Kidney (tissue), 22 donors: ENCODE data around the gene METTL8. TPM values are rescaled to one million over a fixed set of nuclear protein-coding genes. Genes with fewer than 3 reads are reported as not detected.

ENCODE experiments used
- DNase-seq, 5 donors: peaks; one replicate each; pipeline ENCODE4 v3.0.0-alpha.2; 2013 to 2020
- FAIRE-seq: peaks from 2 replicates; lab custom pipeline; 2012; peaks lifted over from hg19 to GRCh38; lab: Jason Lieb, UNC
- H3K27ac ChIP-seq, 2 donors: one replicate each; pipeline ENCODE4 v1.7.0; 2013; ENCODE audit warnings: low read depth in 2 of 2, low read length in 2 of 2, inconsistent platforms in 1 of 2
- H3K27me3 ChIP-seq: one replicate; pipeline ENCODE4 v1.7.1; 2013; ENCODE audit warnings: low read length, inconsistent platforms; ENCODE audit not compliant: control insufficient read depth, insufficient read depth
- H3K36me3 ChIP-seq, 3 donors: one replicate each; pipeline versions ENCODE4 v1.7.0 to v1.7.1; 2013; ENCODE audit warnings: low read length in 3 of 3, control low read depth in 1 of 3, inconsistent platforms in 1 of 3; ENCODE audit not compliant: insufficient read depth in 3 of 3, control insufficient read depth in 2 of 3
- H3K4me1 ChIP-seq, 3 donors: one replicate each; pipeline versions ENCODE4 v1.7.0 to v1.7.1; 2013; ENCODE audit warnings: low read length in 3 of 3, inconsistent platforms in 1 of 3, low read depth in 1 of 3; ENCODE audit not compliant: control insufficient read depth in 2 of 3, insufficient read depth in 2 of 3
- H3K4me3 ChIP-seq, 3 donors: one replicate each; pipeline versions ENCODE4 v1.7.0 to v1.8.1; 2013; ENCODE audit warnings: low read length in 3 of 3, control low read depth in 1 of 3, inconsistent platforms in 1 of 3
- H3K9ac ChIP-seq, 3 donors: one replicate each; pipeline versions ENCODE4 v1.7.0 to v1.7.1; 2013; ENCODE audit warnings: low read length in 3 of 3, control low read depth in 1 of 3, inconsistent platforms in 1 of 3
- H3K9me3 ChIP-seq, 3 donors: one replicate each; pipeline versions ENCODE4 v1.7.0 to v1.7.1; 2013; ENCODE audit warnings: low read length in 3 of 3, control low read depth in 1 of 3, inconsistent platforms in 1 of 3; ENCODE audit not compliant: control insufficient read depth in 2 of 3, insufficient read depth in 1 of 3
- CTCF ChIP-seq: IDR thresholded peaks from 3 replicates; pipeline ENCODE4 v1.5.1; 2012; ENCODE audit warnings: mild to moderate bottlenecking, moderate library complexity, borderline replicate concordance; ENCODE audit not compliant: insufficient read depth; ENCODE audit errors: extremely low read depth
- intact Hi-C: fragments of 100-400 bp; cut with DNase I; formaldehyde crosslinking; loops from one replicate; pipeline ENCODE4 v1.11.1; 2022
- long read RNA-seq, 10 donors: library from polyadenylated mRNA in 1 of 10; unstranded in 1 of 10; transcript quantifications; one replicate each; pipeline ENCODE4 v2.0.0 and lab custom pipeline, GENCODE V29; 2021 to 2026
- polyA plus RNA-seq: library from polyadenylated mRNA; stranded (reverse); fragments of 350-450 nt; fragmentation: Illumina TruSeq; extraction: RNeasy Lipid Tissue Mini Kit (QIAGEN cat#74804); gene quantifications from one replicate; pipeline ENCODE4 v1.2.3, GENCODE V29; 2014; ENCODE audit warnings: low read depth, low replicate concordance; ENCODE audit not compliant: insufficient read depth
- total RNA-seq: library from RNA; stranded (reverse); fragmentation: NEBNext Ultra II Directional; extraction: Animal tissue kit (Norgen Biotek cat#: 25700); gene quantifications from one replicate; pipeline ENCODE4 v1.2.1, GENCODE V29; 2021
- donor health status: control.
- donor health status: control.
- donor health status: control.
- donor health status: control.
- donor health status: control.
- donor health status: DM: yes; HTN: yes; CAD: no.
- donor health status: Normal renal cell carcinoma (clear cell type).

The METTL8 gene, protein sequence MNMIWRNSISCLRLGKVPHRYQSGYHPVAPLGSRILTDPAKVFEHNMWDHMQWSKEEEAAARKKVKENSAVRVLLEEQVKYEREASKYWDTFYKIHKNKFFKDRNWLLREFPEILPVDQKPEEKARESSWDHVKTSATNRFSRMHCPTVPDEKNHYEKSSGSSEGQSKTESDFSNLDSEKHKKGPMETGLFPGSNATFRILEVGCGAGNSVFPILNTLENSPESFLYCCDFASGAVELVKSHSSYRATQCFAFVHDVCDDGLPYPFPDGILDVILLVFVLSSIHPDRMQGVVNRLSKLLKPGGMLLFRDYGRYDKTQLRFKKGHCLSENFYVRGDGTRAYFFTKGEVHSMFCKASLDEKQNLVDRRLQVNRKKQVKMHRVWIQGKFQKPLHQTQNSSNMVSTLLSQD
- 14.9 TPM for total RNA-seq
- 10.8 TPM for polyA plus RNA-seq
- long read RNA-seq, donor 1 = 0 reads
- long read RNA-seq, donor 2, full-length matches to known transcripts = 1 of 1 reads
- long read RNA-seq, donor 2, partial matches to known transcripts = 0 of 1 reads
- long read RNA-seq, donor 2, other reads (novel, unspliced or antisense) = 0 of 1 reads
- long read RNA-seq, donor 3, full-length matches to known transcripts = 3 of 3 reads
- long read RNA-seq, donor 3, partial matches to known transcripts = 0 of 3 reads
- long read RNA-seq, donor 3, other reads (novel, unspliced or antisense) = 0 of 3 reads
- long read RNA-seq, donor 4, partial matches to known transcripts = 0 of 1 reads
- long read RNA-seq, donor 4, other reads (novel, unspliced or antisense) = 0 of 1 reads
- long read RNA-seq, donor 5, partial matches to known transcripts = 0 of 1 reads
- long read RNA-seq, donor 5, other reads (novel, unspliced or antisense) = 0 of 1 reads
- long read RNA-seq, donor 6 = 0 reads
- long read RNA-seq, donor 7, full-length matches to known transcripts = 1 of 6 reads
- long read RNA-seq, donor 7, partial matches to known transcripts = 0 of 6 reads
- long read RNA-seq, donor 7, other reads (novel, unspliced or antisense) = 5 of 6 reads
- long read RNA-seq, donor 8 = 0 reads
- long read RNA-seq, donor 9 = 0 reads
- long read RNA-seq, donor 10 = 0 reads

DNA sequence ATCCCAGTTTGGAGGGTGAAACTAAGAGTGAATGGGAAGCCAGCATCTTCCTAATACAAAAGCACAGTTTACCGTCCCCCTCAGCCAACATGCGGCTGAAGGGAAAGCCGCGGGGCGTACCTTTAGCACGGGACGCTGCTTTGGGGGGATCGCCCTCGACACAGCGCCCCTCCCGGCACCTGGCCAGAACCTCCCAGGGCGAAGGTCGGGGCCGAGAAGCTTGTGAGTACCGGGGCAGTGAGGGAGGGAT is at the start of gene METTL8:
Gene METTL8, minus strand, starts transcription at position 228 of the 250 bp plus-strand sequence. CDS start 41,805 bp downstream, outside the sequence.
- H3K4me3 ChIP-seq = peak within 1 kb of the TSS; percentile 74 to 94 (median 91)
- peak within 1 kb of the TSS; percentile 77 to 86 (median 82) for H3K9ac ChIP-seq
- no peaks in the 10 kb centered on the region for H3K9me3 ChIP-seq
- DNase-seq (no peak), FAIRE-seq (no peak)
- peak within 1 kb of the TSS; percentile 88 to 93 for H3K27ac ChIP-seq
- H3K27me3 ChIP-seq = no peaks in the 10 kb centered on the region
- TF ChIP-seq CTCF = no peak
- intact Hi-C loops = no loop called here
- peaks cover 2 to 7% (median 5%) of the 10 kb centered on the region in 3 donors for H3K36me3 ChIP-seq
- peaks cover 0 to 5% (median 2%) of the 10 kb centered on the region in 3 donors for H3K4me1 ChIP-seq

- Histone ChIP-seq H3K27me3 (no peaks in the 10 kb centered on the region), H3K36me3 (peaks cover 0 to 6% (median 0%) of the 10 kb centered on the region in 3 donors), H3K4me1 (no peaks in the 10 kb centered on the region), H3K9me3 (no peaks in the 10 kb centered on the region), H3K9ac (no peak overlapping the region), H3K27ac (no peak overlapping the region), H3K4me3 (no peak overlapping the region)
- intact Hi-C loops = no loop called here
- TF ChIP-seq CTCF = no peak
- DNase-seq (peak in 4 of 5 donors; percentile 30 to 76 (median 47)), FAIRE-seq (no peak)
These were observed 49.1 kb upstream of the METTL8 start for GRCh38 chr2:171482877-171483276.

DNA sequence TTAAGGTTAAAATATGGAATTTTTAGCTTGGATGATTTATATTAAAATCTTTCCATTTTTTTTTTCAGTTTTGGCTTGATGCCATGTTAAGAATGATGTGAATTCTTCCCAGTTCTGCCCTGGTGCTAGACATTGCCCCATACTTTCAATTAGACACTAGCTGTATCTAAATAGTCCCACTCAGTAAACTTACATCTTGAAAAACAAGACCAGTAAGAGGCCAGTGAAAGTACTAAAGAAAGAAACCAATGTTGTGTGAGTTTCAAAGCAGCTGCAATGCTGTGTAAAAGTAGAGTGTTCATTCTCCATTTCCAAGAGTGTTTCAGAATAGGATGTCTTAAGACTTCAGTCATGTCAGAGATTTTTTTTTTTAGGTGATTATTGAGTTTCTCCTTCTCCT is 48.5 kb upstream of the METTL8 start:
- no peak for DNase-seq
- Histone ChIP-seq H3K27ac (no peak overlapping the region), H3K4me3 (no peak overlapping the region), H3K27me3 (no peaks in the 10 kb centered on the region), H3K4me1 (no peaks in the 10 kb centered on the region), H3K36me3 (peaks cover 0 to 6% (median 0%) of the 10 kb centered on the region in 3 donors), H3K9ac (no peak overlapping the region), H3K9me3 (no peaks in the 10 kb centered on the region)
- no peak for TF ChIP-seq CTCF
- intact Hi-C loops = no loop called here
- FAIRE-seq = no peak
